ENCODE measurements around the gene HMMR. TPM values are rescaled to one million over a fixed set of nuclear protein-coding genes. Genes with fewer than 3 reads are reported as not detected.
A peak's percentile ranks its signal among the peaks of the same experiment; 100 is the strongest.

The HMMR gene
- total and polyA plus RNA-seq, 9 of the 15 experiments (the other 6 are each of a cell fraction or from before 2014, with no cell fraction given) = 74.9 to 133 (median 90.8) TPM

DNA sequence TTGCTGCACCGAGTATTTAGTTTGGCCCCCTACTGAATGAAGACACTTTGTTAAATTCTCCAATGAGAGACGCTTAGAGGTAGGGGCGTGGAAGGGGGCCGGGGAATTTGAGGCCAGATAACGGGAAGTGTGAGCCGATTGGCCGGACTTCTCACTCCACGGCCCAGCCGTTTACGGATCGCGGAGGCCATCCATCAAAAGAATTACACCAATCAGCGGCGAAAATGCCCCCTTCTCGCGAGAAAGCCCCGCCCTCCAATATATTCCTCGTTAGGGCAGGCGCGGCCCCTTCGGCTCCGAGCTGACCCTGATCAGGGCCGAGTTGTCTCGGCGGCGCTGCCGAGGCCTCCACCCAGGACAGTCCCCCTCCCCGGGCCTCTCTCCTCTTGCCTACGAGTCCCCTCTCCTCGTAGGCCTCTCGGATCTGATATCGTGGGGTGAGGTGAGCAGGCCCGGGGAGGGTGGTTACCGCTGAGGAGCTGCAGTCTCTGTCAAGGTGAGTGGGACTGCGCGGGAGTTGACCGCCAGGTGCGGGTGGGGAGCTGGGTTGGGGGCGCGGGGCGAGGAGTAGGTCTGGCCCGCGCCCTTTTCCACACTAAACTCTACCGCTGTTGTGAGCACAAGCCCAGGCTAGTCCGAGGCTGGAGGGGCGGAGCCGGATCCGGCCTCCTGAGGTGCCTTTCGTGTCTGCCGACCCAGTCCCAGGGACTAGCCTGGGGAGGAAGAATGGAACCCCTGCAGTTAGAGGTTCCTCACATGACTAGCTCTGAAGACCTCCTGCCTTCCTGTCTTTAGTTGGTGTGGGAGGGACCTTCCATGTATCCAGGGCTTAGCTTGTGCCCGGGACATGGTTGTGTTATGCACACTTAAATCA lies 22.9 kb upstream of the HMMR start, which contains the start of gene CCNG1 (continued):
- TF ChIP-seq, protein P1, sequence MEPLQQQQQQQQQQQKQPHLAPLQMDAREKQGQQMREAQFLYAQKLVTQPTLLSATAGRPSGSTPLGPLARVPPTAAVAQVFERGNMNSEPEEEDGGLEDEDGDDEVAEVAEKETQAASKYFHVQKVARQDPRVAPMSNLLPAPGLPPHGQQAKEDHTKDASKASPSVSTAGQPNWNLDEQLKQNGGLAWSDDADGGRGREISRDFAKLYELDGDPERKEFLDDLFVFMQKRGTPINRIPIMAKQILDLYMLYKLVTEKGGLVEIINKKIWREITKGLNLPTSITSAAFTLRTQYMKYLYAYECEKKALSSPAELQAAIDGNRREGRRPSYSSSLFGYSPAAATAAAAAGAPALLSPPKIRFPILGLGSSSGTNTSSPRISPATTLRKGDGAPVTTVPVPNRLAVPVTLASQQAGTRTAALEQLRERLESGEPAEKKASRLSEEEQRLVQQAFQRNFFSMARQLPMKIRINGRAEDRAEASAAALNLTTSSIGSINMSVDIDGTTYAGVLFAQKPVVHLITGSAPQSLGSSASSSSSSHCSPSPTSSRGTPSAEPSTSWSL (CRISPR knock-in tag; IDR thresholded peaks at IDR 0.05; ENCODE audit: borderline replicate concordance) = no peak
- TF ChIP-seq EZH2 (IDR thresholded peaks at IDR 0.05; ENCODE audit: borderline replicate concordance, low read depth, low read length) (no peak), CSDE1 (IDR thresholded peaks at IDR 0.05) (no peak), PCBP2 (IDR thresholded peaks at IDR 0.05; ENCODE audit: low read depth, low read length, poor library complexity, severe bottlenecking) (no peak), SAFB2 (IDR thresholded peaks at IDR 0.05; ENCODE audit: borderline replicate concordance, low read depth, low read length, severe bottlenecking) (no peak), CCNT2 (IDR thresholded peaks at IDR 0.05; ENCODE audit: borderline replicate concordance, extremely low read depth, insufficient read length, low read depth, low read length) (peak; percentile 45), PHTF2 (CRISPR knock-in tag; IDR thresholded peaks at IDR 0.05) (no peak), PBX2 (CRISPR knock-in tag; IDR thresholded peaks at IDR 0.05; ENCODE audit: low read depth) (no peak; the same call in none of the 2 replicates), PBX2 (tag; conservative IDR thresholded peaks at IDR 0.05; ENCODE audit: low read depth) (peak; percentile 98), MCM3 (IDR thresholded peaks at IDR 0.05) (no peak), FOXK2 (conservative IDR thresholded peaks at IDR 0.05 in 1 of 2, IDR thresholded peaks at IDR 0.05 in 1 of 2; ENCODE audit: low read depth in 2 of 2) (no peak), ZBTB1 (CRISPR knock-in tag; IDR thresholded peaks at IDR 0.05; ENCODE audit: borderline replicate concordance, low read depth) (no peak), FUS (optimal IDR thresholded peaks at IDR 0.05; ENCODE audit: low read depth, low read length) (no peak), CTBP1 (IDR thresholded peaks at IDR 0.05; ENCODE audit: borderline replicate concordance) (no peak), ZBTB43 (CRISPR knock-in tag; IDR thresholded peaks at IDR 0.05) (0 out of 2 replicates have a peak, but pooled peaks have one; percentile 44), TAF1 (IDR thresholded peaks at IDR 0.05; ENCODE audit: control insufficient read depth, extremely low read depth, insufficient read depth, low read length, severe bottlenecking) (peak; percentile 94)
- TF ChIP-seq, protein P2, sequence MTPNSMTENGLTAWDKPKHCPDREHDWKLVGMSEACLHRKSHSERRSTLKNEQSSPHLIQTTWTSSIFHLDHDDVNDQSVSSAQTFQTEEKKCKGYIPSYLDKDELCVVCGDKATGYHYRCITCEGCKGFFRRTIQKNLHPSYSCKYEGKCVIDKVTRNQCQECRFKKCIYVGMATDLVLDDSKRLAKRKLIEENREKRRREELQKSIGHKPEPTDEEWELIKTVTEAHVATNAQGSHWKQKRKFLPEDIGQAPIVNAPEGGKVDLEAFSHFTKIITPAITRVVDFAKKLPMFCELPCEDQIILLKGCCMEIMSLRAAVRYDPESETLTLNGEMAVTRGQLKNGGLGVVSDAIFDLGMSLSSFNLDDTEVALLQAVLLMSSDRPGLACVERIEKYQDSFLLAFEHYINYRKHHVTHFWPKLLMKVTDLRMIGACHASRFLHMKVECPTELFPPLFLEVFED (CRISPR knock-in tag; conservative IDR thresholded peaks at IDR 0.05) = no peak

Data from K562 (cell line).